ENCODE data around the gene CYB5A. TPM values are rescaled to one million over a fixed set of nuclear protein-coding genes. Genes with fewer than 3 reads are reported as not detected.

CYB5A gene
- total RNA-seq (2022) (143 and 169 TPM in 2 replicates), Bru-seq, nascent RNA (percentile 79 among the genes with signal in this experiment), BruChase-seq, experiment 1, labeled RNA remaining after a 6-hour chase (percentile 76 among the genes with signal in this experiment), BruChase-seq, experiment 2, labeled RNA remaining after a 2-hour chase (percentile 69 among the genes with signal in this experiment)
- long read RNA-seq, transcript CYB5A-202 (5 exons, 3,283 nt): major isoform, 280 of 315 reads
- long read RNA-seq, partial matches to known transcripts: 2 of 315 reads
- long read RNA-seq, other reads (novel, unspliced or antisense): 28 of 315 reads

- TF ChIP-seq, protein P1, sequence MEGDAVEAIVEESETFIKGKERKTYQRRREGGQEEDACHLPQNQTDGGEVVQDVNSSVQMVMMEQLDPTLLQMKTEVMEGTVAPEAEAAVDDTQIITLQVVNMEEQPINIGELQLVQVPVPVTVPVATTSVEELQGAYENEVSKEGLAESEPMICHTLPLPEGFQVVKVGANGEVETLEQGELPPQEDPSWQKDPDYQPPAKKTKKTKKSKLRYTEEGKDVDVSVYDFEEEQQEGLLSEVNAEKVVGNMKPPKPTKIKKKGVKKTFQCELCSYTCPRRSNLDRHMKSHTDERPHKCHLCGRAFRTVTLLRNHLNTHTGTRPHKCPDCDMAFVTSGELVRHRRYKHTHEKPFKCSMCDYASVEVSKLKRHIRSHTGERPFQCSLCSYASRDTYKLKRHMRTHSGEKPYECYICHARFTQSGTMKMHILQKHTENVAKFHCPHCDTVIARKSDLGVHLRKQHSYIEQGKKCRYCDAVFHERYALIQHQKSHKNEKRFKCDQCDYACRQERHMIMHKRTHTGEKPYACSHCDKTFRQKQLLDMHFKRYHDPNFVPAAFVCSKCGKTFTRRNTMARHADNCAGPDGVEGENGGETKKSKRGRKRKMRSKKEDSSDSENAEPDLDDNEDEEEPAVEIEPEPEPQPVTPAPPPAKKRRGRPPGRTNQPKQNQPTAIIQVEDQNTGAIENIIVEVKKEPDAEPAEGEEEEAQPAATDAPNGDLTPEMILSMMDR (IDR thresholded peaks at IDR 0.05; ENCODE audit: unreplicated experiment): no peak
- intact Hi-C loops (cut with micrococcal nuclease; ENCODE audit: unreplicated experiment): loop anchor here (2.0 kb wide), 1 partner anchor 95 kb away; no protein-coding TSS in a partner anchor
- H3K9me3 Mint-ChIP-seq (ENCODE audit: low read depth, unreplicated experiment): no peaks in the 10 kb centered on the region
- peaks cover 22% of the 10 kb centered on the region for H3K36me3 Mint-ChIP-seq (ENCODE audit: insufficient read depth, unreplicated experiment)
- DNase-seq: peak; percentile 98
- no TSS peak for BruUV-seq (replicated peaks)
- CTCF ChIA-PET: no interaction called here
- peak within 1 kb of the TSS; percentile 100 for H3K4me3 Mint-ChIP-seq (ENCODE audit: low read depth, unreplicated experiment)
- peaks cover 22% of the 10 kb centered on the region for H3K4me1 Mint-ChIP-seq (ENCODE audit: low read depth, unreplicated experiment)
- H3K27me3 Mint-ChIP-seq (ENCODE audit: unreplicated experiment): no peaks in the 10 kb centered on the region
- peak within 1 kb of the TSS; percentile 81 for H3K27ac Mint-ChIP-seq (ENCODE audit: unreplicated experiment)
These were observed at the start of gene CYB5A for GRCh38 chr18:74291771-74292540. TSS of gene CYB5A (minus strand) at chr18:74291963. CDS start at chr18:74291875, 88 bp downstream.

DNA sequence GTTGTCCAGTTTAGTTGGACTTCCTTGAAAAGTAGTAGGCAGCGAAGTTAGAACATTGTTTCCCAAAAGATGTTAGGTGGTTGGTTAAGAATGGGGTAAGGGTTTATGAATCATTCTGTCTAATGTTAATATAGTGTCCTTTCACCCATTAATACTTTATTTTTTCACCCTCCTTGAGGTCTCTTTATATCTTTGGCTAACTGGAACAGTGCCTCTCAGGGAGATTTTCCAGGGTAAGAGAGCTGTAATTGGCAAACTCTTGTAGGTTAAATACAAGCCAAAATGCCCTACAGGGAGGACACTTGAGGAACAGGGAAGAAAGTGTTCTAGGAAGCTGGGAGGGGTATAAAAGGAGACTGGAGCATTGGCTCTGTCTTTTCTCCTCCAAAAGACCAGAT, 46.1 kb upstream of the CYB5A start:
- no peaks in the 10 kb centered on the region for H3K36me3 Mint-ChIP-seq (ENCODE audit: insufficient read depth, unreplicated experiment)
- no peak for DNase-seq
- H3K4me1 Mint-ChIP-seq (ENCODE audit: low read depth, unreplicated experiment): no peaks in the 10 kb centered on the region
- H3K27me3 Mint-ChIP-seq (ENCODE audit: unreplicated experiment): no peaks in the 10 kb centered on the region
- H3K27ac Mint-ChIP-seq (ENCODE audit: unreplicated experiment): no peak overlapping the region
- intact Hi-C loops (cut with micrococcal nuclease; ENCODE audit: unreplicated experiment): no loop called here
- CTCF ChIA-PET: no interaction called here
- TF ChIP-seq, protein P1 (IDR thresholded peaks at IDR 0.05; ENCODE audit: unreplicated experiment): no peak
- H3K4me3 Mint-ChIP-seq (ENCODE audit: low read depth, unreplicated experiment): no peak overlapping the region
- H3K9me3 Mint-ChIP-seq (ENCODE audit: low read depth, unreplicated experiment): no peaks in the 10 kb centered on the region
- BruUV-seq (replicated peaks): no TSS peak

DNA sequence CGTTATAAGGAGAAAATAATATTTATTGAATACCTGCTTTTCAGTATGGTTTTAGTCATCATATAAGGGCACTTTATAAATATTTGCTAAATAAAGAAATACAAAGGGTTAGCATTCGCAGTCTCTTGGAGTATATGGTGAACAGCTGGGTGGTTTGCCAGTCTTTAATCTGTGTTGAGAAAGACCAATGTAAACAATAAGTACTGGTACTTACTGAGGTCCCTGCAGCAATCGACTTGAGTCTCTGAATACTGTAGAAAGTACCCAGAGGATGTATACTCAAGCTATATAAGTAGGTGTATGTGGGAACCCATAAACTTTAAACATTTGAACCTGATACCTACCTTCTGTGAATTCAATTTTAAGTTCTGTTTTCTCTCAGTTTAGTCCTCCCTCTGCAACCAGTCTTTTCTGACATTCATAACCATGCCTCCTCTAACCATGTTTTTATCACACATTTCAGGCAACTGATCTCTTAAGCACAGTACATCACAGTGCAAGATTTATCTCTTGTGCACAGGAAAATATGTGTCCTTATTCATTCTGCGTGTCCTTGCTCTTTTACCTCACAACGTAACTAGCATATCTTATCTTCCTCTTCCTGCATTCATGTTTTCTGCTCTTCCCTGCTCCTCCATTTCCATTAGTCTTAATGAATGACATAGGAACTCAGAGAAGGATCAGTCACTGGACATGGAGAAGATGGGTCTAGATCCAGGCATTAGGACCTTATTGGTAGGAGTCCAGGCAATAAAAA, 45.6 kb upstream of the CYB5A start:
- H3K27ac Mint-ChIP-seq (ENCODE audit: unreplicated experiment): no peak overlapping the region
- intact Hi-C loops (cut with micrococcal nuclease; ENCODE audit: unreplicated experiment): no loop called here
- no peaks in the 10 kb centered on the region for H3K9me3 Mint-ChIP-seq (ENCODE audit: low read depth, unreplicated experiment)
- no peaks in the 10 kb centered on the region for H3K4me1 Mint-ChIP-seq (ENCODE audit: low read depth, unreplicated experiment)
- TF ChIP-seq, protein P1 (IDR thresholded peaks at IDR 0.05; ENCODE audit: unreplicated experiment): no peak
- no peak overlapping the region for H3K4me3 Mint-ChIP-seq (ENCODE audit: low read depth, unreplicated experiment)
- CTCF ChIA-PET: no interaction called here
- H3K27me3 Mint-ChIP-seq (ENCODE audit: unreplicated experiment): no peaks in the 10 kb centered on the region
- no peaks in the 10 kb centered on the region for H3K36me3 Mint-ChIP-seq (ENCODE audit: insufficient read depth, unreplicated experiment)
- DNase-seq: no peak
- no TSS peak for BruUV-seq (replicated peaks)

DNA sequence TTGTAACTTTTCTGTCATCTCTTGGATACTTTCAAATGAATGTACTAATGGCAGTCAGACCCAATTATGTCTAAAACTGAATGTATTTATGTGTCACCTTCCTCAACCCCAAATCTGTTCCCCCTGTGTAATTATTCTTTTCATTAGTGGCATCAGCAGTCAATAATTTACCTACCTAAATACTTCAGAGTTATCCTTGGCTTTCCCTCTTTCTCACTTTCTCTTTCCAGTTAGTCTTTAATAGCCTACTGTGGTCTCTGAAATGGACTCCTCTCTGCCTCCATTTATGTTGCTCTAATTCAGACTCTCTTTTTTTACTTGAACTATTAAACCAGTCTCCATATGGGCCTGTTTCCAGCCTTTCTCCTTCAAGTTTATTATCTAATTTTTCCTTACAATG, 44.9 kb upstream of the CYB5A start:
- no peak overlapping the region for H3K4me3 Mint-ChIP-seq (ENCODE audit: low read depth, unreplicated experiment)
- H3K27ac Mint-ChIP-seq (ENCODE audit: unreplicated experiment): no peak overlapping the region
- intact Hi-C loops (cut with micrococcal nuclease; ENCODE audit: unreplicated experiment): no loop called here
- no peak for DNase-seq
- TF ChIP-seq, protein P1 (IDR thresholded peaks at IDR 0.05; ENCODE audit: unreplicated experiment): no peak
- H3K4me1 Mint-ChIP-seq (ENCODE audit: low read depth, unreplicated experiment): no peaks in the 10 kb centered on the region
- H3K9me3 Mint-ChIP-seq (ENCODE audit: low read depth, unreplicated experiment): no peaks in the 10 kb centered on the region
- CTCF ChIA-PET: no interaction called here
- BruUV-seq (replicated peaks): no TSS peak
- no peaks in the 10 kb centered on the region for H3K36me3 Mint-ChIP-seq (ENCODE audit: insufficient read depth, unreplicated experiment)
- H3K27me3 Mint-ChIP-seq (ENCODE audit: unreplicated experiment): no peaks in the 10 kb centered on the region
